Measurements from ENCODE around the gene HMGN1.

Gene HMGN1

GRCh38 chr21:39326607-39327307 is 22.1 kb downstream of the HMGN1 start:
- DNase-seq: no peak

- no peak for DNase-seq
Observed at GRCh38 chr21:39325458-39325857, 23.4 kb downstream of the HMGN1 start.

- DNase-seq: no peak
Observed at GRCh38 chr21:39321424-39321823, 27.5 kb downstream of the HMGN1 start.

GRCh38 chr21:39319814-39320332 is 29.0 kb downstream of the HMGN1 start:
- no peak for DNase-seq

GRCh38 chr21:39319251-39319756 is 29.6 kb downstream of the HMGN1 start:
- no peak for DNase-seq

GRCh38 chr21:39318091-39318959 is 30.6 kb downstream of the HMGN1 start:
- DNase-seq: no peak

- DNase-seq: peak; percentile 92
Observed at GRCh38 chr21:39317134-39318090, 31.5 kb downstream of the HMGN1 start.

- no peak for DNase-seq
Observed at GRCh38 chr21:39316729-39317128, 32.2 kb downstream of the HMGN1 start.

GRCh38 chr21:39315603-39316445 is 33.1 kb downstream of the HMGN1 start:
- no peak for DNase-seq

- DNase-seq: no peak
Observed at GRCh38 chr21:39314143-39315027, 34.5 kb downstream of the HMGN1 start.

- DNase-seq: no peak
Observed at GRCh38 chr21:39313571-39314142, 35.2 kb downstream of the HMGN1 start, which contains the start of gene BRWD1. BRWD1 (minus strand) TSS chr21:39313632; CDS start chr21:39313491, 141 bp downstream.

- no peak for DNase-seq
Observed at GRCh38 chr21:39313042-39313570, 35.8 kb downstream of the HMGN1 start.

GRCh38 chr21:39312112-39313041 is 36.5 kb downstream of the HMGN1 start:
- DNase-seq: peak; percentile 41

GRCh38 chr21:39311164-39311563 is 37.7 kb downstream of the HMGN1 start:
- DNase-seq: no peak

GRCh38 chr21:39307466-39307865 is 41.4 kb downstream of the HMGN1 start:
- no peak for DNase-seq

GRCh38 chr21:39300587-39300986 is 48.3 kb downstream of the HMGN1 start:
- no peak for DNase-seq

- DNase-seq: no peak
Observed at GRCh38 chr21:39296891-39297290, 52.0 kb downstream of the HMGN1 start.

All from SIG-M5 (cell line).